Anterior cingulate cortex (tissue), 58 donors: Measurements from ENCODE around the gene TSPAN14.
A peak's percentile ranks its signal among the peaks of the same experiment; 100 is the strongest.
"Not testable (repeated sequence)": the region's sequence is repeated elsewhere in the genome, so short reads cannot be mapped to it uniquely, and the experiment has no call there.

ENCODE experiments used
- DNase-seq, 58 donors: peaks; one replicate each; lab custom pipeline; 2025; lab: John Stamatoyannopoulos, UW

TSPAN14 gene

DNA sequence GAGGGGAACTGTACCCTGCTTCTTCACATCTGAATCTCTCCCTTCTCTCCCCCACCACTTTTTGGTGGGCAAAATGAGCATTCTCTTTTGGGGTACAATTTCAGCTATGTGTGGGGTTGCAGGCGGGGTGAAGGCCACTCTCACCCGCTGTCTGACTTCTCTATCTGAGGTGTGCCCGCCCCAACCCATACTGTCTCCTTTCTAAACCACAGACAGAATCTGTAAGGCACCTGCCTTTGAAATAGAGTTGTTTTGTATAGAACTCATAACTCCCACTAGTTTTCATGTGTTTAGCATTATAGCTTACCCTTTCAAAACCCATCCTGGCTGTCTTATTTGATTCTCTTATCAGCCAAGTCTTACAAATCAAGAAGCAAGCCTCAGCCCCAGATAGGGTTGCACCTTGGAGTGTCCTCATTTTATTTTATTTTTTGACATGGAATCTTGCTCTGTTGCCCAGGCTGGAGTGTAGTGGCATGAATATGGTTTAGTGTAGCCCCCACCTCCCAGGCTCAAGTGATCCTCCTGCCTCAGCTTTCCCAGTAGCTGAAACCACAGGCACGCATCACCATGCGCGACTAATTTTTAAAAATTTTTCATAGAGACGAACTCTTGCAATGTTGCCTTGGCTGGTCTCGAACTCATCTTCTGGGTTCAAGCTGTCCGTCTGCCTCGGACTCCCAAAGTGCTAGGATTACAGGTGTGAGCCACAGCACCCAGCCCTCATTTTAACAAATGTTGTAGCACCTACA lies 11.9 kb downstream of the TSPAN14 start:
- no peak for DNase-seq

DNA sequence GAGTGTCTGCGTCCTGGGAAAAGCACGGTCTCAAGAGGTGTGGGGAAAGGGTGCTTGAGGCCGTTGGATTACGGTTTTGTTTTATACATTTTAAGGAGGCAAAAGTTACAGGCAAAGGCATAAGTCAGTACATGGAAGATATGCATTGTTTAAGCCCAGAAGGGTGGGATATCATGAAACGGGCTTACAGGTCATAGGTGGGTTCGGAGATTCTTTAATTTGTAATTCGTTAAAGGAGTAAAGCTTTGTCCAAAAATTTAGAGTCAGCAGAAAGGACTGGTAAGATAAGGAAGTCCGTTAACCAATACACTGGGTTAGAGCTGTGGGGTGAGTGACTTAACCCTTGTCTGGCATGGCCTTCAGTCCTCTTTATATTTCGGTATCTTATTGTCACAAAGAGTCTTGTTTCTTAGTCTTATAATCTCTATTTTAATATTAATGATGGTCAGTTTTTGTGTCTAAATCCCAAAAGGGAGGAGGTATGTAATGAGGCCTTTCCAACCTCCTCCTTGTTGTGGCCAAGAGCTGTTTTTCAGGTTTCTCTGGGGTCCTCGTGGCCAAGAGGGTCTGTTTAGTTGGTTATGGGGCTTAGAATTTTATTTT lies 12.7 kb downstream of the TSPAN14 start:
- DNase-seq, result no peak

- DNase-seq, result peak in 30 of 58 donors; percentile 32 to 78 (median 52)
These were observed 13.9 kb downstream of the TSPAN14 start for GRCh38 chr10:80468002-80468401.

- no peak for DNase-seq
These were observed 14.8 kb downstream of the TSPAN14 start for GRCh38 chr10:80468806-80469421.

DNA sequence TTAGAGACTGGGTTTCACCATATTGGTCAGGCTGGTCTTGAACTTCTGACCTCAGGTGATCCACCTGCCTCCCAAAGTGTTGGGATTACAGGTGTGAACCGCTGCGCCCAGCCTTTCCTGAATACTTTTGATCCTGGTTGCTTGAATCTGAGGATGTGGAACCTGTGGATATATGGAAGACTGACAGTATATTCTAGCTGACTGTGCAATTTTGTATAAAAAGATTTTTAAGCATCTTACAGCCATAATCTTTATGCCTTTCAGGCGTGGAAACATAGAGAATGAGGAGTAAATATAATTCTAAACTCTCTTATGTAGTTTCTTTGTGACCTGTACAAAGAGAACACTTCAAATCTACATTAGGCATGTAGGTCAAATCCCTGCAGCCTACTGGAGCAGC lies 16.2 kb downstream of the TSPAN14 start:
- no peak for DNase-seq

GRCh38 chr10:80471001-80471400 lies 16.9 kb downstream of the TSPAN14 start:
- DNase-seq, result no peak

DNA sequence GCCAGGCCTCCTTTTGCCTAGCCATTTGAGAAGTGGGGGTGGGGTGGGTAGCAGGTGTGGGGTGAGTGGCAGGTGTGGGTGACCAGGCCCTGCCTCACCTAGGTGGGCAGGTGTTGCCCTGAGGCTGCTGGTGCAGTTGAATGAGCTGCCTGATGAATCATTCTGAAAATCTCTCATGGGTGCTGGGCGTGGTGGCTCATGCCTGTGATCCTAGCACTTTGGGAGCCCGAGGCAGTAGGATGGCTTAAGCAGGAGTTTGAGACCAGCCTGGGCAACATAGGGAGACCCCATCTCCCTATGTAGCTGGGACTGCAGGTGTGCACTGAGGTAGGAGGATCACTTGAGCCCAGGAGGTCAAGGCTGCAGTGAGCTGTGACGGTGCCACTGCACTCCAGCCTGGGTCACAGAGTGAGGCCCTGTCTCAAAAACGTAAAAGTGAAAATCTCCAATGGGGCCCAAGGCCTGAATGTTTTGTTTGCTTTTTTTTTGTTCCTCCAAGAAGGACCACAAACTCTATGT lies 17.7 kb downstream of the TSPAN14 start:
- no peak for DNase-seq

- no peak for DNase-seq
These were observed 18.4 kb downstream of the TSPAN14 start for GRCh38 chr10:80472234-80473095.

DNA sequence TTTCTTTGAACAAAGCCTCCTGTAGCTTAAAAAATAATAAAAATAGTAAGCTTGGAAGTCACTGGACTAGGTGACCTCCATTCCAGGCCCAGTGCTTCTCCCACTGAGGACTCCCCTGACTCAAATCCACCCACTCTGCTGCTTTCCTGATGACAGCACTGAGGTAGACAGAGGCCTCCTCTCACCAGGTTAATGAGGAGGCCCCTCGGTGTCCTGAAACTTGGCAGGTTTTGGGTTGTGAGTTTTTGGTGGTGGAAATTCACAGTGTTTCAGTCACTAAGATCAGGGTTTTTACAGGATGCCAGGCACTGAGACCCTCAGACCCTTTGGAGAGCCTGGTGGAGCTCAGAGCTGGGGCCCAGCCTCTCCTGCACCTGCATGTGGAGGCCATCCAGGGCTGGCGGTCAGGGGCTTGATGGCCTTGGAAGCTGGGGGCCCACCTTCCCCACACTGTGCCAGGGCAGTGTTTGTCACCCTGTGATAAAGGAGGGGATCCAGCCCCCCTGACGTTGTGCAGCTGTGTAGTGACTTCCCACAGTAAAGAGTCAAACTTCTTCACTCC lies 19.1 kb downstream of the TSPAN14 start:
- no peak for DNase-seq

DNA sequence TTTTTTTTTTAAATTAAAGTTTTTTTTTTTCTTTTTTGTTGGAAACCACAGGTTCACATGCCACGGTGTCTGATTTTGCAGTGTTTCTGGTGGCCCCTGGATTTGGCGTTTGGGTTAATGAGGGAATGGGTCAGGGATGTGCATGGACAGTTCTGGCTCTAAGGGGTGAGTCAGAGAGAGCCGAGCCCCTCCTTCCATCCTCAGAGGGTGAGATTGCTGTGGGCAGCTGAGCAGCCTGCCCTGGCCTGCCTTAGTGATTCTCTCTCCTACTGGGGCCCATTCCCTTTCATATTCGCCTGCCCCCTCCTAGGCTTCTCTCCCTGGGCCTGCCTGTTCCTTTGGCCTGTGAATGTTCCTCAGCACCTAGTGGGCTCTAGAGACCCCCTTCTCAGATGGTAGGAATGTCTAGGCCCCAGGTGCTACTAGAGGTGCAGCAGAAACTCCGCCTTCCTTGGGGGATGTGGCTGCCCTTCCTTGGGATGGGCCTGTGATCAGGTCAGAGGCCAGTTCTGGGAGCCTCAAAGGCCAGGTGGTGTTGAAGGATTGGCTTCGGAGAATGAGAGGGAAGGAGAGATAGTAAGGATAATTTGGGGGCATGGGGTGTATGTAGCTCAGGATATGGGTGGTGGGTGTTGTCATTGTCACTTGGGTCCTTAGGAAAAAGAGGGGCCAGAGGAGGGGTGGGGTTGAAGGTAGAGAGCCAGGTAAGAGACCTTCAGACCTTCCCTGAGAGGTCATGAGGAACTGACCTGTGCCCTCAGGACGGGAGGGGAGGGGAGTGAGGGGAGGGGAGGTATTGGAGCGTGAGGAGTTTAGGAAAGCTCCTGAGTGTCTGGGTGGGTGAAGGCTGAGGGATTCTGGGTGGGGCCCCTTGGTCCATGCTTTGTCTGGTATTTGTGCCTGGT lies 19.8 kb downstream of the TSPAN14 start:
- DNase-seq, result no peak

DNA sequence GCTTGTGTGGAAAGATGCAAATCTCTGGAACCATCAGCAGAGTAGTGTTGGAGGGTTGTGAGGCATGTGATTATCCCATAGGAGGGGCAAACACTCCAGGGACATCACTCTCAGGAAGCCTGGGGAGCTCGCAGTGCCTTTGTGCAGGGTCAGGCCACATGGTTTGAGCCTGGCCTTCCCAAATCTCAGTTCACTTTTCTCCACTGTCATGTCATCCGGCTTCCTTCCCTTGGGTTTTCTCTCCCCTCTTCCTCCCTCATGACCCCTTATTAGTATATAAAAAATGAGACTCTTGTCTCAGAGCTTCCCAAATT lies 20.4 kb downstream of the TSPAN14 start:
- DNase-seq, result no peak

GRCh38 chr10:80474941-80475340 lies 20.8 kb downstream of the TSPAN14 start:
- no peak for DNase-seq

GRCh38 chr10:80475641-80476040 lies 21.5 kb downstream of the TSPAN14 start:
- DNase-seq, result not testable (repeated sequence)

GRCh38 chr10:80476685-80477084 lies 22.6 kb downstream of the TSPAN14 start:
- no peak for DNase-seq

- no peak for DNase-seq
These were observed 23.7 kb downstream of the TSPAN14 start for GRCh38 chr10:80477813-80478212.

DNA sequence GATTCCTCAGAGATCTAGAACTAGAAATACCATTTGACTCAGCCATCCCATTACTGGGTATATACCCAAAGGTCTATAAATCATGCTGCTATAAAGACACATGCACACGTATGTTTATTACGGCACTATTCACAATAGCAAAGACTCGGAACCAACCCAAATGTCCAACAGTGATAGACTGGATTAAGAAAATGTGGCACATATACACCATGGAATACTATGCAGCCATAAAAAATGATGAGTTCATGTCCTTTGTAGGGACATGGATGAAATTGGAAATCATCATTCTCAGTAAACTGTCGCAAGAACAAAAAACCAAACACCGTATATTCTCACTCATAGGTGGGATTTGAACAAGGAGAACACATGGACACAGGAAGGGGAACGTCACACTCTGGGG lies 26.3 kb downstream of the TSPAN14 start:
- DNase-seq, result not testable (repeated sequence)

- DNase-seq, result no peak
These were observed 26.7 kb downstream of the TSPAN14 start for GRCh38 chr10:80480852-80481251.

GRCh38 chr10:80484243-80484642 lies 30.1 kb downstream of the TSPAN14 start:
- DNase-seq, result no peak

DNA sequence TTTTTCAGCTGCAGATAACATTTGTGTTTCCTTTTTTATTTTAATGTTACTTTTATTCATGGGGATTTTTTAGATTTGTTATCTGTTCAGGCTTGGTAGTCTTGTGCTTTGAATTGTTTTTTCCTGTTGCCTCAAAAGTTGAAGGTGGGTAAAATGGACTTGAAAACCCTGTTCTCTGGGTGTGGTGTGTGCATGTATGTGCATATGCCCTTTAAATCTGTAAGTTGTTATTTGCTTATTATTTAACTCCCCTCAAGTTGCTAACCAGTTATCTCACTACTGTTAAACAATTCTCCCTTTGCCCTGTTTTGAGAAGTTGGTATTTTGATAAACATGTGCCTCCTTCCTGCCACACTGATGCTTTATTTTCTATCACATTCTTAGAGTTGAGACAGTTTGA lies 30.6 kb downstream of the TSPAN14 start:
- no peak for DNase-seq
